Activated CD8-positive, alpha-beta T cell treated with anti-CD3 and anti-CD28 coated beads for 36 hours (primary cell): Measurements from ENCODE around the gene PTGES2. TPM values are rescaled to one million over a fixed set of nuclear protein-coding genes. Genes with fewer than 3 reads are reported as not detected.
"Not testable (repeated sequence)": the region's sequence is repeated elsewhere in the genome, so short reads cannot be mapped to it uniquely, and the experiment has no call there.

ENCODE experiments used
- ATAC-seq: fragments of 200-7000 bp; cut with Tn5 transposase; one replicate; pipeline ENCODE4 v1.10.0; 2021; ENCODE audit warnings: mild to moderate bottlenecking, moderate library complexity
- CTCF ChIA-PET: fragments of 350-600 bp; sonication (Branson Sonifier 250); formaldehyde crosslinking; loops from one replicate; lab custom pipeline; 2021; ENCODE audit warnings: antibody characterized with exemption; lab: Charles Lee
- POLR2A ChIA-PET: fragments of 350-600 bp; sonication (Branson Sonifier 250); formaldehyde crosslinking; loops from one replicate; lab custom pipeline; 2021; ENCODE audit warnings: antibody characterized with exemption; lab: Charles Lee
- DNase-seq: peaks from one replicate; pipeline ENCODE4 v3.0.0-alpha.2; 2020
- H3K27ac Mint-ChIP-seq: one replicate; pipeline ENCODE4 v1.8.0; 2021; ENCODE audit warnings: mild to moderate bottlenecking, mixed read lengths
- H3K27me3 Mint-ChIP-seq: one replicate; pipeline ENCODE4 v1.8.0; 2021; ENCODE audit warnings: mixed read lengths
- H3K36me3 Mint-ChIP-seq: one replicate; pipeline ENCODE4 v1.8.0; 2021; ENCODE audit warnings: low read depth, mixed read lengths
- H3K4me1 Mint-ChIP-seq: one replicate; pipeline ENCODE4 v1.8.0; 2021; ENCODE audit warnings: low read depth, mixed read lengths
- H3K4me3 Mint-ChIP-seq: one replicate; pipeline ENCODE4 v1.8.0; 2021; ENCODE audit warnings: mild to moderate bottlenecking, moderate library complexity, mixed read lengths
- H3K9me3 Mint-ChIP-seq: one replicate; pipeline ENCODE4 v1.8.0; 2021; ENCODE audit warnings: mixed read lengths
- CTCF ChIP-seq: fragments of 200-600 bp; IDR thresholded peaks from one replicate; pipeline ENCODE4 v1.8.0; 2022; ENCODE audit warnings: antibody characterized with exemption, mild to moderate bottlenecking
- intact Hi-C: fragments of 100-400 bp; cut with micrococcal nuclease; formaldehyde crosslinking; loops from one replicate; pipeline ENCODE4 v1.10.0; 2022
- total RNA-seq, 2 experiments: library from RNA; stranded (reverse); gene quantifications; one replicate each; pipeline ENCODE4 v1.2.3, GENCODE V29; 2021

The PTGES2 gene
- total RNA-seq, 2 experiments from 2014 or later: 40.8 to 49.5 TPM

GRCh38 chr9:128138001-128138400, 10.5 kb upstream of the PTGES2 start:
- Mint-ChIP-seq H3K9me3 (no peaks in the 10 kb centered on the region), H3K4me3 (no peak overlapping the region), H3K36me3 (no peaks in the 10 kb centered on the region), H3K4me1 (peaks cover 5% of the 10 kb centered on the region), H3K27me3 (peaks cover 2% of the 10 kb centered on the region), H3K27ac (no peak overlapping the region)
- ChIA-PET POLR2A (no interaction called here), CTCF (interaction anchor here (1.8 kb wide), 1 partner anchor 21 kb away, joined by 11 read pairs; no protein-coding TSS in a partner anchor)
- intact Hi-C loops: no loop called here
- DNase-seq (no peak), ATAC-seq (no peak)
- TF ChIP-seq CTCF: no peak

GRCh38 chr9:128136816-128137793, 9.6 kb upstream of the PTGES2 start:
- TF ChIP-seq CTCF: no peak
- peaks cover 2% of the 10 kb centered on the region for H3K27me3 Mint-ChIP-seq
- no peak overlapping the region for H3K27ac Mint-ChIP-seq
- POLR2A ChIA-PET: interaction anchor here (0.7 kb wide), 1 partner anchor 9 kb away, joined by 4 read pairs; no protein-coding TSS in a partner anchor
- no peak for ATAC-seq
- no peaks in the 10 kb centered on the region for H3K9me3 Mint-ChIP-seq
- H3K4me1 Mint-ChIP-seq: peaks cover 4% of the 10 kb centered on the region
- H3K4me3 Mint-ChIP-seq: no peak overlapping the region
- no peak for DNase-seq
- intact Hi-C loops: no loop called here
- H3K36me3 Mint-ChIP-seq: no peaks in the 10 kb centered on the region
- CTCF ChIA-PET: interaction anchor here (0.7 to 1.8 kb wide), 2 partner anchors 20 to 33 kb away, joined by 3 to 11 read pairs; no protein-coding TSS in a partner anchor

DNA sequence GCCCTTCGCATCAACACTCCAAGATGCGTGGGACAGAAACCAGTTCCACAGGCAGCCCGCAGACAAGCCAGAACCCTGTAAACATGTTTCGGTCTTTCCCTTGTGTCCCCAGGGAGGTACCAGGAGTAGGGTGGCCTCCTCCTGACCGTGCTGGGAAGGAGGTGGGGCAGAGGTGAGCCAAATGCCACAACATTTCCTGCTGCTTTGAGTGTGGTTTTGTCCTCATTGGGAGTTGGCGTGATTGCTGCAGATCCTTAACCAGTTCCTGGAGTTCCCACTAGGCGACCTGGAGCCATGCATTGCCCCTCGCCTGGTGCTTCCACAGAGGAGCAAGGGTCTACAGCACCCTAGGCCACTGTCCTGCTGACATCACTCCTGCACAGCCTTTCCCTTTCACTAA, 8.0 kb upstream of the PTGES2 start:
- POLR2A ChIA-PET, H3K4me3 Mint-ChIP-seq: not testable (repeated sequence)

GRCh38 chr9:128132139-128132538, 4.6 kb upstream of the PTGES2 start:
- H3K27me3 Mint-ChIP-seq, DNase-seq, CTCF ChIA-PET, H3K4me3 Mint-ChIP-seq, ATAC-seq, intact Hi-C loops, H3K4me1 Mint-ChIP-seq, POLR2A ChIA-PET, H3K9me3 Mint-ChIP-seq, H3K36me3 Mint-ChIP-seq, H3K27ac Mint-ChIP-seq: not testable (repeated sequence)

More for the DNA sequence above, 8.0 kb upstream of the PTGES2 start:
- H3K27ac Mint-ChIP-seq, DNase-seq, H3K36me3 Mint-ChIP-seq, H3K4me1 Mint-ChIP-seq, ATAC-seq, CTCF ChIA-PET, H3K27me3 Mint-ChIP-seq, H3K9me3 Mint-ChIP-seq, intact Hi-C loops: not testable (repeated sequence)

DNA sequence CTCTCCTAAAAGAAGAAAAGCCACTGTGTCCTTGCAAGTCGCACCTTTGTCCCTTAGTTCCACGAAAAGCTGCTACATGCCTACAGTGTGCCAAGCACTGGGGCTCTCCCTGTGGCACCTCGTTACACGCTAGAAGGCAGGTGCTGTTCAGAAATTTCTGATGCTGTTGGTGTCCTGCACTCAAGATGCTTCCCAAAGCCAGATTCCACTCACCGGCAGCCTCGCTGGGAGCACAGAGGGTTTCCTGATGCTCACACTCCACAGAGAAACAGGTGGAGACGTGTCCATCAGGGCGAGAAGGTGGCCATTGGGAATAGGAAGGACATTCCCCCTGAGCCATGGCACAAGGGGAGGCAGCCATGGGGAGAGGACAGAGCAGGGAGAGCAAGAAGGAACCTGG, 3.8 kb upstream of the PTGES2 start:
- peaks cover 11% of the 10 kb centered on the region for H3K4me1 Mint-ChIP-seq
- H3K9me3 Mint-ChIP-seq, CTCF ChIA-PET, DNase-seq, H3K27me3 Mint-ChIP-seq, ATAC-seq, intact Hi-C loops, H3K4me3 Mint-ChIP-seq, H3K27ac Mint-ChIP-seq, H3K36me3 Mint-ChIP-seq, POLR2A ChIA-PET: not testable (repeated sequence)

DNA sequence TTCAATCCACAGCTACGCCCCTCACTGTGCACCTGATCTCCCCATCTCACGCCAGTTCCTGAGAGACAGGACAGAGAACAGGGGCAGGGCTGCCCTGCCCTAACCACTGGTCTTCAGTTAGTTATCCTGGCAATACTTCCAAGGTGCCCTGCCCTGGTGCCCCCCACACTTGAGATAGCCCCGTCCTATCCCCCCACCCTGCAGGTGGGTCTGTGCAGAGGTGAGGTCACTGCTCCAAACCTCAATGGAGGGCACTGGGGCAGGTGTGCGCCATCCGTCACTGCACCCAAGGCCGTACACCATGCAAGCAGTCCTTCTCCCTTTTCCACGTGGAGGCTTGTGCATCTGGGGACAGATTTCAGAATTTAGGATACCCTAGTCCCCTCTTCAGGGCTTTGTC, 3.1 kb upstream of the PTGES2 start:
- not testable (repeated sequence) for H3K36me3 Mint-ChIP-seq, H3K27ac Mint-ChIP-seq, ATAC-seq

More for the DNA sequence above, 3.1 kb upstream of the PTGES2 start:
- DNase-seq, POLR2A ChIA-PET, H3K9me3 Mint-ChIP-seq, H3K4me3 Mint-ChIP-seq, H3K27me3 Mint-ChIP-seq, intact Hi-C loops: not testable (repeated sequence)
- peaks cover 18% of the 10 kb centered on the region for H3K4me1 Mint-ChIP-seq
- CTCF ChIA-PET: interaction anchor here (0.6 kb wide), 1 partner anchor 79 kb away, joined by 3 read pairs; no protein-coding TSS in a partner anchor
